ENCODE measurements around the gene PNMA8A.
A peak's percentile ranks its signal among the peaks of the same experiment; 100 is the strongest.

PNMA8A gene

DNA sequence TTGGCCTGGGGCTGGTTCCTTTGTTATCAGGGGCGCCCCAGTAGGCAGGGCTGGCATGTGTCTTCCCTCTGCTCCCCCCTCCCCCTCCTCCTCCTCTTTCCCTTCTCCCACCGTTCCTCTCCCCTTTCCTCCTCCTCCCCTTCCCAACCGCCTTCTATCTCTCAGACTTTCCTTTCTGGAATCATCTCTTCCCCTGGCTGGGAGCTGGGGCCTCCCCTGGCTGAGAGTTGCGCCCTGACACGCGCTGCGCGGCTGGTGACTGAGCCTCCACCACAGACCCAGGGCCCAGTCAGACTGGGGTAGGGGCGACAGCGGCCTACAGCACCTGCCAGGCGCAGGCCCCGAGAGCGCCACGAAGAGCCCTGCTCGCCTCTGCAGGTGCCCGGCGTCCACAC is 21.5 kb upstream of the PNMA8A start:
- no peak for DNase-seq (ENCODE audit: low read depth in 4 of 4, low spot score in 1 of 4)

DNA sequence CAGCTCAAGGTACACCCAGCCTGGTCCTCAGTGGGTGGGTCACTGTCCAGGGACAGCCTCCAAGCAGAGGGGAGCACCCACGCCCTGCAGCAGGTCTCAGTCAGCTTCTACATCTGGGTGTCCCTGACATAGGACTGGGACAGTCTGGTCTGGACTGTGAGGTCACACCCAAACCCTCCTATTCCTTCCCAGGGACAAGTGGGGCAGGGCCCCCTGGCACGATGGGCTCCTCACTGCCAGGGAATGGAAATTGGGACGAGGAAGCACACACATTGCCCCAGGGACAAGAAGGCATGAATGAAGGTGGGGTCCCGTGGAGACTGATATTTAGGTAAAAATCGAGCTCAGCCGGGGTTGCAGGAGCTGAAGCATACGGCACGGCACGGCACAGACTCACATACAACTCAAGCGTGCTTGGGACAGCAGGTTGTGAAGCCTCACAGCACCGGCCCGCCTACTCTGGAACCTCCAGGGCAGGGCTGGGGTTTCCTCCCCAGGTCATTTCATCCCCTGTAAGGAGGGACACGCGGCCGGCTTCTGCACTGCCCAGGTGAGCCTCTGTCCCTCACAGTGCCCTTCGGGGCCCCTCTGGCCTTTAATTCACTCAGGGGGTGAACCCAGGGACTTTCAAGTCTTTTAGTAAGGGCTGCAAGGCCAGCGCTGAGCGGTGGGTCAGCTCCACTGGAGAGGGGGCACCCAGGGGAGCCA is 20.8 kb upstream of the PNMA8A start:
- DNase-seq (ENCODE audit: low read depth in 4 of 4, low spot score in 1 of 4) = no peak

DNA sequence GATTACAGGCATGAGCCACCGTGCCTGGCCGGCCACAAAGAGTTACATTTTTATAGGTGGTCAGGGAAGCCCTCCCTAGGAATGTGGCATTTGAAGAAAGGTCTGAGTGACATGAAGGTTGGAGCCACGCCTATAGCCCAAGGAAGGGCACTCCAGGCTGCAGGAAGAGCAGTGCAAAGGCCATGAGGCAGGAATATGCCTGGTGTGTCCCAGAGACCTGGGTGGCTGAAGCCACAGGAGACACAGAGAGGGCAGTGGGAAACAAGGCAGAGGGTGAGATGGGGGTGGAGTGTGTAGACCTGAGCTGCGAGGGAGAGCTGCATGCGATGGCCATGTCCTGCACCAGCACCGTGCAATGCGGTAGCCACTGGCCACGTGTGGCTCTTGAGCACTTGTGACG is 19.4 kb upstream of the PNMA8A start:
- no peak for DNase-seq (ENCODE audit: low read depth in 4 of 4, low spot score in 1 of 4)

DNA sequence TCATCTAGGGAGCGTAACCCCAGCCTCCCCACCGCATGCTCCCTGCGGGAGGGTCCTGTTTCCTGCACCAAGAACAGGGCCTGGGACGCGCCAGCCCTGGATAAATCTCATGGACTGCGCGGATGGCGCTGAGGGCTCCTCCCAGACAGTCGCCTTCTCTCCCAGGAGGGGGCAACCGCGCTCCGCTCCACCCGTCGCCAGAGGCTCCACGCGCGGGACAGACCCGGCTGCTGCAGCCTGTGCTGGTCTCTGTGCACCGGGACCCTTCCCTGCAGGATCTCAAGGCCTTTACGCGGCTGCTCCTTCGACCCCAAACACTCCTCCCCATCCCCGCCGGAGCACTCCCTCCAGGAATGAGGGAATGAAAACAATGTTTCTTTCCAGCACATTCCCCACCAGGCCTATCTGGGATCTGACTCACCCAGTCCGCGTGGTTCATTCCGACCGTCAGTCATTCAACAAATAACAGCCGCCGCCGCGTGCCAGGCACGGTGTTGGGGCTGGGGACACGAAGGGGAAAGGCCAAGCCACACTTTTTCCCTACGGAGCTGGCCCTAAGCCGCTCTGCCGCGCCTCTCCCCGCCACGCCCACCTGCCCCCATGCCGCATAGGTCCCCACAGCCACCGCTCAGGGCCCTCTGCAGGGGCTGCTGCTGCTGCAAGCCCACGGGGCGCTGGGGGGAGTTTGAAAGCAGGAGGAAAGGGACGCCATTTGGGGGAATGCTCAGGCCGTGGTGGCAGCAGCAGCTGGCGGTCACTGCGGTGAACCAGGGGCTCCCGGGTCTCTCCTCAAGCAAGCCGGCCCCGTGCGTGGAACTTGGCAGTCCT is 18.3 kb upstream of the PNMA8A start:
- no peak for DNase-seq (ENCODE audit: low read depth in 4 of 4, low spot score in 1 of 4)

DNA sequence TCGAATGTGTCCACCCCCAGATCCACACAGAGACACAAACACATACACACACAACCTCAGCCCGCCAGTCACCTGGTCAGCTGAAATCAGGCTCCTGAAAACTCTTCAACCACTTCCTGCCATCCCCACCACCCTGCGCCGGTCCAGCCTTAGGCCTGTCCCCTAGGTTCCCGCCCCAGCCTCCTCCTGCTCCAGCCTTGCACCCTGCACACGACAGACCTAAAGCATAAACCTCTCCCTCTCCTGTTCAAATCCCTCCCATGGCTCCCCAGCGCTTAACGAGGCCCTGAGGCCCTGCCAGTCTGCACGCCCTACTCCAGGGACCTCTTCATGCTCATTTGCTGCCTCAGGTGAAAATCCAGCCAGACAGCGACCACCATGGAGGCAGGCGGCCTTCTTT is 17.2 kb upstream of the PNMA8A start:
- DNase-seq (ENCODE audit: low read depth in 4 of 4, low spot score in 1 of 4) = no peak

DNA sequence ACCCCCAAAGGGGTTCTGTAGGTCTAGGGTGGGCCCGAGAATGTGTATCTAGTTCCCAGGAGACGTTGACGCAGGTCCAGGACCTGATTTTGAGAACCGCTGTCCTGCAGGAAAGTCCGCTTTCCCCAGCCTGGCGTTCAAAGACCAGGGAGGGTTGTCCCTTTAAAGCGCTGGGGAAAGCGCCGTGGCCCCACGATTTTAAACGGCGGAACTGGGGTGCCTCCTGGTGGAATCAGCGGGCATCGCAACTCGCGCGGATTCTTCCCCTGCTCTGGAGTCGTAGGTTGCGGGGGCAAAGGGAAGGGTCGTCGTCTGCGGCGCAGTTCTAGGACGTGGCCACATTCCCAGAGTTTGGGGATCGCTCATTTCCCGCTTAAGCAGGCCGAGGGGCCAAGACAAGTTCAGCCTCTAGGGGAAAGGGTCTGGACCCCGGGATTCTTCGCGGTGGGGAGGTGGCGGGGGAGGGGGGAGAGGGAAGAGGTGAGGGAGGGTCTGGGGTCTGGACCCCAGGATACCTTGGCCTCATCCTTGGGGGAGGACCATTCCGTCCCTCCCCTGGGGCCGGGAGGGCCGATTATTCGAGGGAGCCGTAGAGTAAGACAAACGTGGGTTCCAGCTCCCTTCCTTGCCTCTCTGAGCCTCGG is 16.6 kb upstream of the PNMA8A start:
- peak; percentile 63 to 82 (median 66) for DNase-seq (ENCODE audit: low read depth in 4 of 4, low spot score in 1 of 4)

DNA sequence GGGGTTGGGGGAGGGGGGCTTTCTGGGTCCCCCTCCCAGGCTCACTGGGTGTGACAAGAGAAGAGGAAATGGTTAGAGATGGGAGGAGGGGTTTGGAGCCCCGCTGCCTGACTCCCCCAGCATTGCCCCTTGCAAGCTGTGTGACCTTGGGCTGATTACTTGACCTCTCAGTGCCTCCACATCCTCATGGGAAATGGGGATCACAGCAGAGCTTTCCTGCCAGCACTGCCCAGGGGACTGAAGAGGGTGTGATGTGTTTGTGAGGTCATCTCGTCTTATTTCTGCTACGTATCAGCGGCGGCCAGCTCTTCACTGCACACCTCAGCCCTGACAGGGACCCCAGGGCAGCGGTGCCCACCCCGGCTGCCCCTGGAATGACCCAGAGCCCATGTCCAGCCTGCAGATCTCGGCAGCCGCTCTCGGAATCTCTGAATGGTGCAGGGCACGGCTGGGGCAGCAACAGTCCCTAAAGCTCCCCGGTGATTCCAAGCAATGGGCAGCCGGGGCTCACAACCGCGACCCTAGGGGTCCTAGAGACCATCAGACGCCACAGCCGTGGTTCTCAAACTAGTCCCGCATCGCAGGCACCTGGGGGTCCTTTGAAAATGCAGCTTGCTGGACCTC is 15.9 kb upstream of the PNMA8A start:
- DNase-seq (ENCODE audit: low read depth in 4 of 4, low spot score in 1 of 4) = no peak

DNA sequence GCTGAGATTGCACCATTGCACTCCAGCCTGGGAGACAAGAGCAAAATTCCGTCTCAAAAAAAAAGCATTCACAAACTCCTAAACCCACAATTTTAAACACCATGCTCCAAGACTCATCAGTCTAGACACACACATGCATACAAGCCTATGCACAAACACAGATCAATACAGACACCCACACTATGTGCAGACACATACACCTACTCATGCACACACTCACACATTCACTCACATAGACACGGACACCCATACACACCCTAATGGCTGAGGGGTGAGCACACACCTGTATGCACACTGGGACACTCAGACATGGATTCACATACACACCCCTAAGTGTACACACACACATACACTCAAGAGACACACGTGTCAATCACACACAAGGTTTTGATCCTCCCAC is 15.0 kb upstream of the PNMA8A start:
- DNase-seq (ENCODE audit: low read depth in 4 of 4, low spot score in 1 of 4) = no peak

DNA sequence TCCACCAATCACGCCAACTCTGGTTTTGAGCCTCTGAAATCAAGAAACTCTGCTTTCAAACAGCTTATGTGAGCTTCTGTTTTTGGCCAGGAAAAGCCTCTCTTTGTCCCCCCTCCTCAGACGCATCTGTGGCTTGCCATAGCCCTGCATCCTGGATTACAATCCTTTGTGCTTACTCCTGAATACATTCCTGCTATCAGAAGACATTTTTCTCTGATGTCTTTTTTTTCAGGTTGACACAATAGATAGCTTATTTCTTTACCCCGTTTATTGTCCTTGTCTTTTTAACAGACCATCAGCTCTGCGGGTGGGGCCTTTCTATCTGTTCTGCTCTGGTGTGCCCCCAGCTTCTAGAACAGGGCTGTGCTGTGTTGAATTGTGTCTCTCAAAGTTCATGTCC is 13.3 kb upstream of the PNMA8A start:
- no peak for DNase-seq (ENCODE audit: low read depth in 4 of 4, low spot score in 1 of 4)

DNA sequence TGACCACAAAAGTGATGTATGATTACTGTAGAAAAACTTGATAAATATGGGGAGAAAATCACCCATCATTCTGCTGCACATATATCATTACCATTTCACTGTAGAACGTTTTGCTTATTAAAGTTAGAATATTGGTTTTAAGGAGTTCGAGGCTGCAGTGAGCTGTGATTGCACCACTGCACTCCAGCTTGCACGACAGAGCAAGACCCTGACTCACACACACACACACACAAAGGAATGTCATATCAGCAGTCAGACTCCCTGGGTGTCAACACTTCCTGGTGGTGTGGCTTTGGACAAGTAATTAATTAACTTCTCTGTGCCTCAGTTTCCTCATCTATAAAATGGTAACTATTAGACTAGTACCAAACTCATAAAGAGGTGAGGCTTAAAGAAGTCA is 11.3 kb upstream of the PNMA8A start:
- no peak for DNase-seq (ENCODE audit: low read depth in 4 of 4, low spot score in 1 of 4)

DNA sequence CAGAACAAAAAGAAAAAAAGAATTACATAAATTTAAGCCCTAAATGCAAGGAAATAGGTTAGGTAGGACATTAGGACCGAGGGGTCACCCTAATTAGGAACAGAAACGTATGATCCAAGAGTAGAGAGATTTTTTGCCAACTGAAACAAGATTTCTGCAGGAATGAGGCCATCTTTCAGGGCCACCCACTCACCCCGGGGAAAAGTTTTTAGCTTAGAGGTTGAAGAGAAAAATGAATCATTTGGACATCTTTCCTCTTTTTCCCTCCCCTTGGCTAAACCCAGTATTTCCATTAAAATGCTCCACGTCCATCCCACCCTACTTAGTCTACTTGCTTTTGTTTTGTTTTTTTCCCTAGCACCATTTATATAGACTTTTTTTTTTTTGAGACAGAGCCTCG is 10.6 kb upstream of the PNMA8A start:
- DNase-seq (ENCODE audit: low read depth in 4 of 4, low spot score in 1 of 4) = no peak

DNA sequence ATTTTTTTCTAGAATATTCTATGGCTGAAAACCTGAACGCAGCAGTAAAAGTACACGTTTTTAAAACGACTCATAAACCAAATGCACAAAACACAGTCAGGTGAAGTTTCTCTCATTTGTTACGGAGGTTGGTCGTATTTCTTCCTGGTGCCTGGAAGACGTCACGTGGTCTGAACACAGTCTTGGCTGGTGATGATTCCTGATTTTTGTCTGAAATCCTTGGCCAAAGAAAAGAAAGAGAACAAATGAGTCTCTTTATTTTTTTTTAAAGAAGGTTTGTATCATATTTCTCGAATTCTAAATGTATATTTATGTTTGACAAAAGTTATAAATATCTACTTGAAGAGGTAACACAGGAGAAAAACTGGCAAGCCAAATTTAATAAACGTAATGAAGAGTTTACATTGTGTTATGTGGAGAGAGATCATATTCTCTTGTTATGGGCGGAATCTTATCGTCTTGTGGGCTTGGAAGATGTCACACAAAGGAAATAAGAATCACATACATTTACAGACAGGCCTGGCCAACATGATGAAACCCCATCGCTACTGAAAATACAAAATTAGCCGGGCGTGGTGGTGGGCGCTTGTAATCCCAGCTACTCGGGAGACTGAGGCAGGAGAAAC is 10.0 kb upstream of the PNMA8A start:
- DNase-seq (ENCODE audit: low read depth in 4 of 4, low spot score in 1 of 4) = no peak

DNA sequence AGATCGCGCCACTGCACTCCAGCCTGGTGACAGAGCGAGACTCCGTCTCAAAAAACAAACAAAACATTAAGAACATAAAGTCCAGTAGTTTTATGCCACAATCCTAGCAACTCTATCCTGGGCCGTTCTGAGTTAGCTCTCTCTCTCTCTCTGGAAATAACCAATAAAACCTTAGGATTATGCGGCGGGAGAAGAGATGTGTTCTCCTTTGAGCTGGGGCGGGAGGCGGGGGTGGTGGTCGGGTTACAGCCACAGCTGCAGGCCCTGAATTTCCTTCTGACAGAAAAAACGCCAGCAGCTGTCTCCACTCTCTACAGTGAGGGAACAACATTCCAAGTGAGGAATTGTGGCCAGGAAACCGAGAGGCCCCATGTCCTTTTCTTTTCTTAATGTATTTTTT is 9.1 kb upstream of the PNMA8A start:
- DNase-seq (ENCODE audit: low read depth in 4 of 4, low spot score in 1 of 4) = no peak

DNA sequence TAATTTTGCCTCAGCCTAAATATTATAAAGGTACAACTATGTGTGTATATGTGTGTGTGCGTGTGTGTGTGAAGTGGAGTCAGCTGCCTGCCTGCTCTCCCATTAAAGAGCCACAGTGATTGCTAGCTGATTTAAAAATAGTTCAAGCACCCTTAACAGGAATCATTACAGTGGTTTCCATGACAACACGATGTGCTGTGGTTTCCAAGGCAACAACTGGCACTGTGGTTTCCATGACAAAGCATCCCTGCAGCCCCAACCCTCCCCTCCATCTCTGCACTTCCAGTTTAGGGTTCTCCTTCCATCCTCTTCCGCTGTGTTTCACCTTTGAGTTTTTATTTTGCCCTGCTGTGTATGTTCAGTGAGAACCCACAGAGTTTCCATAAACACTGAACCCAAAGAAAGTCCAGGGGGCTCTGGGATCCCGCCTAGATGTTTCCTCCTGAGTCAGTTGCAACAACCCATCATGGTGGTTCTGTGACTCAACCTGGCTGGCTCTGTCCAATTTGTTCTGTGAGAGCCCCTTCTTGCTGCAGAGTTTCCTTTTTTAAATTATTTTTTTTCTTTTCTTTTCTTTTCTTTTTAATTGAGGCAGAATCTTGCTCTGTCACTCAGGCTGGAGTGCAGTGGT is 7.1 kb upstream of the PNMA8A start:
- no peak for DNase-seq (ENCODE audit: low read depth in 4 of 4, low spot score in 1 of 4)

DNA sequence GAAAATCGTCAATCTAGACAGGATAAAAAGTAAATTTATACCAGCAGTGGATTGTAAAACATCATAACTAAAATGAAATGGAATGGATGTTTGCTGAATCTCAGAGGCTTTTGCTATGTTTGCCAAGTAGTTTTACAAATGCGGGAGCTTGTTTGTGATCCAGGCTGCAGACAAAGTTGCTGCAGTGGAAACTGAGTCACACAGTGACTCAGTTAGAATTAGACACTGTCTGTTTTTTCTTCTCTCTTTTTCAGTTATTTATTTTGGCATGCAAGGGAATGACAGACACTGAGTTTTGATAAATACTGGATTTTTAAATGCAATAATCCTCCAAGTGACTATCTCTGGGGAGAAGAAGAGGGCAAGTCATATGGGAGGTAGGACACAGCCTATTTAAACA is 4.6 kb upstream of the PNMA8A start:
- DNase-seq (ENCODE audit: low read depth in 4 of 4, low spot score in 1 of 4) = no peak

DNA sequence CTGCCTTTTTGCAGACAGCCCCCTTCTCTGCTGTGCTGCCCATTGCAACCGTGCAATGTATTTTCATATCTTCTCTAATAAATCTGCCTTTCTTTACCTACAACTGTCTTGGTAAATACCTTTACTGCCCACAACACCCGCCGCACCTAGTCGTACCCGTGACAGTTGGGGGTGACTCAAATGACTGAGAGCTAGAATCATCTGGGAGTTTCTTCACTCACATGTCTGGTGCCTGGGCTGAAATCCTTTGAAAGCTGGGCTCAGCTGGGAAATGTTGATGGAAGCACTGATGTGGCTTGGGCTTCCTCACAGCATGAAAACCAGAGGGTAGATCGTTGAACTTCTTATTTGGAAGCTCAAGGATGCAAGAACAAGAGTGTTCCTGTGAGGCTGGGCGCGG is 2.8 kb upstream of the PNMA8A start:
- no peak for DNase-seq (ENCODE audit: low read depth in 4 of 4, low spot score in 1 of 4)

DNA sequence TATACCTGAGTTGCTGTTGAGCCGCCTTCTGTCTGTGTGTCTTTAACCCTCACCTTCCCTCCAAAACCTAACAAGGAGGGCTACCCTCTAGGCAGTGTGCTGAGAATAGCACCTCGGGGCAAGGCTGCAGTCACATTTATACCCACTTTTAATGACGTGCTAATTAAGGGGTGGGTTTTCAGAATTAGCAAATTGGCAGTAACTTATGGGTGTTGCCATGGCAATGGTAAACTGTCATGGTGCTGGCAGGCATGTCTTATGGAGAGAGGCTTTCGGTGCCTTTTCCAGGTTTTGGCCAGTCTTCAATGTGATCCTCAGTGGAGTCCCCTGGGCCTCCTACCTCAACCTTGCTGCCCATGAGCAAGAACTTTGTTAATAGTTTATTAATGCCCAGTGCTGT is 1.2 kb upstream of the PNMA8A start:
- no peak for DNase-seq (ENCODE audit: low read depth in 4 of 4, low spot score in 1 of 4)

DNA sequence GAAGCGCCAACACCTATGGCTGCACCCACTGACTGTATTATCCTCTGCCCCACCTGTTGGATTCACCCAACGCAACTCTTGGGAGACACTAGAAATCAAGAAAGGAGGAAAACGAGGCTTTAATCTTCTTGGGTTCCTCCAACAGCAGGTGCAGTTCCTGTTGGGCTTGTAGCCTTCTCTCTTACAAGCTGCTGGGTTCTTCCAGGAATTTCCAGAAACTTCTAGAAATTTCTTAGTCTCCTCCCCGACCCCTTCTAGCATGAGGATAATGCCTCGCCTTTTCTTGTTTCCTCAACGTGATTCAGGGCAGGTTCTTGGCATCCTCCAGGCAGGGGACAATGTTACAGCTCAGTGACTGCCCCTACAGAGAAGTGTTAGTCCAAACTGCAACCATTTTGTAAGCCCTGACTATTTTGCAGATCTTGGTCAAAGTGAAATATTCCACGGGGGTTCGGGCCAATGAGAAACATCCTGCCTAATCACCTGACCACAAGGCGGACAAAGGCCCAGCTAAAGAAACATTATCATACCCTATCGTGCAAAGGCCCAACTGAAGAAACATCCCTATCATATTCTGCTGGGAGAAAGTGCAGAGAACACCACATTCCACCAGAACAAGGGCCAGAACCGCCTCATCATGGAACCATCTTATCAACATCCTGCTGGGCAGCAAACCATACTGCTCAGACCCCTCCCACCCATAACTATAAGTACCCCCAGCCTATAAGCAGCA is 614 bp upstream of the PNMA8A start:
- DNase-seq (ENCODE audit: low read depth in 4 of 4, low spot score in 1 of 4) = no peak

DNA sequence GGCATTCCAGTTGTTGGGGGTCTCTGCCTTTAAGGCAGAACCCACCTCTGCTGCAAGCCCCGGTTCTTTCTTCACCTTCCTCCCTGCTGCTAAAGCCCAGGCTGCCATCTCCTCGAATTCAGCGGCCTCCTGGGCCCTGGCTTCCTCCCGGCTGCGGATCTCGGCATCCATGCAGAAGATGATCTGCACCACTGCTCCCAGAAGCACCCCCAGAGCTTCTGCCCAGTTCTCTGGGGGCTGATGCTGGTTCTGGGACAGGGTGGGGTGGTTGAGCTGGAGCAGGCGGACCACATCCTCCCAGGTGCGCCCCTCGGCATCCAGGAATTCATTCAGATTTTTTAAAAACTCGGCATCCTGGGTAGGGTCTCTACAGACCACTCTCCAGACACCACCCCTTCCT is 987 bp downstream of the PNMA8A start:
- no peak for DNase-seq (ENCODE audit: low read depth in 4 of 4, low spot score in 1 of 4)

DNA sequence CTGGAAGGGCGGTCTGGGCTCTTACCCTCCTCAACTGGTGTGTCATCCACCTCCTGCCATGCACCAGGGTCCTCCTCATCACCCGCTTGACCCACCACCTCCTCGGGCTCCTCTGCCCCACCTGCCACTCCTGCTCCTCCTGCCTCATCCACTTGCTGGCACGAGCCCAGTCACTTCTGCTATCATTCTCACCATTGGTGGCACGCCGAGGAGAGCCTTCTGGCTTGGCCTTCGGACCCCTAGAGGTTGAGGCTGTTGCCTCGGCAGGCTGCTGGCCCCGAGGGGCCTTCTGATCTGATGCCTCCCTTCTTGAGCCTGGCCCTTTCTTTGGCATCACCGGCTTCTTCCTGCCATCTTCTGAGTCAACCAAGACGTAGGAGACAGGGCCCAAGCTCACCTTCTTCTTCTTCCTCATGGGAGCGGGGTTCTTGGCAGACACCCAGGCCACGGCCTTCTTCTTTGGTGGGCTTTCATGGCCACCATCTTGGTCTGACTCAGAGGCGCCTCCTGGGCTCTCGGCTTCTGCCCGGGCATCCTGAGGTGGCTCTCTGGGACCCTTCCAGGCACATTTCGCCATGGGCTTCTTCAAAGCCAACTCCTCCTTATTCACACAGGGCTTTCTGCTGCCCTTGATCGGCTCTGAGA is 1.7 kb downstream of the PNMA8A start:
- DNase-seq (ENCODE audit: low read depth in 4 of 4, low spot score in 1 of 4) = no peak
